ENCODE data around the gene TFEC. TPM values are rescaled to one million over a fixed set of nuclear protein-coding genes. Genes with fewer than 3 reads are reported as not detected.

TFEC gene
- total and polyA plus RNA-seq, 2 experiments from 2014 or later, result not detected

DNA sequence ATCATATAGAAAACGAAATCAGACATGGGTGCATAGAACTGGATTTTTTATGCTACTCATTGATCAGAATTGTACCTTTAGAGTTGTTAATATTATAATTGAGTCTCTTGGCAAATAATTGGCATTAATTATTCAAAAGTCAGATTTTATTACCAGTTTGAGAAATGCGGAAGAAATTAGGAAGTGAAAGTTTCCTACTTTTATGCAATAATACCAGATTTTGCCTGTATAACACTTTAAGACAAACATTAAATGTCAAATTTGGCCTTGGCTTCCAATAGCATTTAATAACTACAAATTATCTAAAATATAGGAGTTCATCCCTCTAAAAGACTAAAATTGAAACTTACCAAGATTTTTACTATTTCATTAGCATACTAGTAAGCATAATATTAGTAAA is 6.8 kb upstream of the TFEC start:
- Mint-ChIP-seq H3K27me3 (ENCODE audit: insufficient read depth, low read depth, poor library complexity) (no peaks in the 10 kb centered on the region), H3K4me1 (peaks cover 16% of the 10 kb centered on the region), H3K27ac (no peak overlapping the region), H3K9me3 (no peaks in the 10 kb centered on the region), H3K36me3 (ENCODE audit: low read depth) (no peaks in the 10 kb centered on the region), H3K4me3 (no peak overlapping the region)
- Histone ChIP-seq H3K4me1 (ENCODE audit: insufficient read depth) (peaks cover 12% of the 10 kb centered on the region), H3K4me3 (no peak overlapping the region), H2AFZ (no peak overlapping the region), H4K20me1 (replicated peaks; ENCODE audit: insufficient read depth) (no peaks in the 10 kb centered on the region), H3K79me2 (replicated peaks; ENCODE audit: insufficient read depth) (no peaks in the 10 kb centered on the region), H3K36me3 (ENCODE audit: insufficient read depth) (no peaks in the 10 kb centered on the region), H3K27ac (ENCODE audit: low read depth) (no peak overlapping the region), H3K9me2 (ENCODE audit: insufficient read depth) (no peaks in the 10 kb centered on the region), H3K27me3 (ENCODE audit: insufficient read depth) (no peaks in the 10 kb centered on the region), H3F3A (replicated peaks; ENCODE audit: low read depth) (no peaks in the 10 kb centered on the region), H3K4me2 (no peak overlapping the region)
- no peak for DNase-seq (ENCODE audit: low spot score)
- TF ChIP-seq CREB1 (CRISPR knock-in tag; IDR thresholded peaks at IDR 0.05; ENCODE audit: low read depth), result no peak
- TF ChIP-seq POLR2AphosphoS5 (IDR thresholded peaks at IDR 0.05; ENCODE audit: low read depth), result no peak
- TF ChIP-seq, protein P1, sequence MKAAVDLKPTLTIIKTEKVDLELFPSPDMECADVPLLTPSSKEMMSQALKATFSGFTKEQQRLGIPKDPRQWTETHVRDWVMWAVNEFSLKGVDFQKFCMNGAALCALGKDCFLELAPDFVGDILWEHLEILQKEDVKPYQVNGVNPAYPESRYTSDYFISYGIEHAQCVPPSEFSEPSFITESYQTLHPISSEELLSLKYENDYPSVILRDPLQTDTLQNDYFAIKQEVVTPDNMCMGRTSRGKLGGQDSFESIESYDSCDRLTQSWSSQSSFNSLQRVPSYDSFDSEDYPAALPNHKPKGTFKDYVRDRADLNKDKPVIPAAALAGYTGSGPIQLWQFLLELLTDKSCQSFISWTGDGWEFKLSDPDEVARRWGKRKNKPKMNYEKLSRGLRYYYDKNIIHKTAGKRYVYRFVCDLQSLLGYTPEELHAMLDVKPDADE (IDR thresholded peaks at IDR 0.05), result no peak
- no peak for TF ChIP-seq ZNF114 (CRISPR knock-in tag; IDR thresholded peaks at IDR 0.05)
- TF ChIP-seq, protein P2, sequence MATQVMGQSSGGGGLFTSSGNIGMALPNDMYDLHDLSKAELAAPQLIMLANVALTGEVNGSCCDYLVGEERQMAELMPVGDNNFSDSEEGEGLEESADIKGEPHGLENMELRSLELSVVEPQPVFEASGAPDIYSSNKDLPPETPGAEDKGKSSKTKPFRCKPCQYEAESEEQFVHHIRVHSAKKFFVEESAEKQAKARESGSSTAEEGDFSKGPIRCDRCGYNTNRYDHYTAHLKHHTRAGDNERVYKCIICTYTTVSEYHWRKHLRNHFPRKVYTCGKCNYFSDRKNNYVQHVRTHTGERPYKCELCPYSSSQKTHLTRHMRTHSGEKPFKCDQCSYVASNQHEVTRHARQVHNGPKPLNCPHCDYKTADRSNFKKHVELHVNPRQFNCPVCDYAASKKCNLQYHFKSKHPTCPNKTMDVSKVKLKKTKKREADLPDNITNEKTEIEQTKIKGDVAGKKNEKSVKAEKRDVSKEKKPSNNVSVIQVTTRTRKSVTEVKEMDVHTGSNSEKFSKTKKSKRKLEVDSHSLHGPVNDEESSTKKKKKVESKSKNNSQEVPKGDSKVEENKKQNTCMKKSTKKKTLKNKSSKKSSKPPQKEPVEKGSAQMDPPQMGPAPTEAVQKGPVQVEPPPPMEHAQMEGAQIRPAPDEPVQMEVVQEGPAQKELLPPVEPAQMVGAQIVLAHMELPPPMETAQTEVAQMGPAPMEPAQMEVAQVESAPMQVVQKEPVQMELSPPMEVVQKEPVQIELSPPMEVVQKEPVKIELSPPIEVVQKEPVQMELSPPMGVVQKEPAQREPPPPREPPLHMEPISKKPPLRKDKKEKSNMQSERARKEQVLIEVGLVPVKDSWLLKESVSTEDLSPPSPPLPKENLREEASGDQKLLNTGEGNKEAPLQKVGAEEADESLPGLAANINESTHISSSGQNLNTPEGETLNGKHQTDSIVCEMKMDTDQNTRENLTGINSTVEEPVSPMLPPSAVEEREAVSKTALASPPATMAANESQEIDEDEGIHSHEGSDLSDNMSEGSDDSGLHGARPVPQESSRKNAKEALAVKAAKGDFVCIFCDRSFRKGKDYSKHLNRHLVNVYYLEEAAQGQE (IDR thresholded peaks at IDR 0.05; ENCODE audit: unreplicated experiment), result no peak
- ATAC-seq, result no peak

DNA sequence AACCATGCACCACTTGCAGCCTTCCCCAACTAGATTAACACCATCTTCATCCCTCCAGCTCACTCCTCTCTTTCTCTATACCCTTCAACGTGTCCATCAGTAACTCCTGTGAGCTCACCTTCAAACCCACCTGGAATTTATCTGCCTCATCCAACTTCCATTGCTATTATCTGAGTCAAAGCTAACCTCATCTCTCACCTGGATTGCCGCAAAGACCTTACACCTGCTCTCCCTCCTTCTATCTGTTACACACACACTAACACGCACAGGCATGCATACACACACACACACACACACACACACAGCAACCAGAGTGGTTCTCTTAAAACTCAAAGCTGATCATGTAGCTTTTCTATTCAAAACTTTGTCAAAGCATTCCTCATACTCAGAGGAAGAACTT is 3.8 kb upstream of the TFEC start:
- Mint-ChIP-seq H3K9me3 (no peaks in the 10 kb centered on the region), H3K27ac (no peak overlapping the region)
- TF ChIP-seq JUNB (IDR thresholded peaks at IDR 0.05; ENCODE audit: unreplicated experiment) (no peak), ZNF331 (CRISPR knock-in tag; IDR thresholded peaks at IDR 0.05; ENCODE audit: low read depth) (no peak), STAT1 (IDR thresholded peaks at IDR 0.05; ENCODE audit: unreplicated experiment) (no peak), CREB1 (CRISPR knock-in tag; IDR thresholded peaks at IDR 0.05; ENCODE audit: low read depth) (no peak), ZNF114 (CRISPR knock-in tag; IDR thresholded peaks at IDR 0.05) (no peak), POLR2AphosphoS5 (IDR thresholded peaks at IDR 0.05; ENCODE audit: low read depth) (no peak)
- TF ChIP-seq, protein P3, sequence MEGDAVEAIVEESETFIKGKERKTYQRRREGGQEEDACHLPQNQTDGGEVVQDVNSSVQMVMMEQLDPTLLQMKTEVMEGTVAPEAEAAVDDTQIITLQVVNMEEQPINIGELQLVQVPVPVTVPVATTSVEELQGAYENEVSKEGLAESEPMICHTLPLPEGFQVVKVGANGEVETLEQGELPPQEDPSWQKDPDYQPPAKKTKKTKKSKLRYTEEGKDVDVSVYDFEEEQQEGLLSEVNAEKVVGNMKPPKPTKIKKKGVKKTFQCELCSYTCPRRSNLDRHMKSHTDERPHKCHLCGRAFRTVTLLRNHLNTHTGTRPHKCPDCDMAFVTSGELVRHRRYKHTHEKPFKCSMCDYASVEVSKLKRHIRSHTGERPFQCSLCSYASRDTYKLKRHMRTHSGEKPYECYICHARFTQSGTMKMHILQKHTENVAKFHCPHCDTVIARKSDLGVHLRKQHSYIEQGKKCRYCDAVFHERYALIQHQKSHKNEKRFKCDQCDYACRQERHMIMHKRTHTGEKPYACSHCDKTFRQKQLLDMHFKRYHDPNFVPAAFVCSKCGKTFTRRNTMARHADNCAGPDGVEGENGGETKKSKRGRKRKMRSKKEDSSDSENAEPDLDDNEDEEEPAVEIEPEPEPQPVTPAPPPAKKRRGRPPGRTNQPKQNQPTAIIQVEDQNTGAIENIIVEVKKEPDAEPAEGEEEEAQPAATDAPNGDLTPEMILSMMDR (conservative IDR thresholded peaks at IDR 0.05; ENCODE audit: low read depth in 2 of 2), result no peak
- TF ChIP-seq, protein P4, sequence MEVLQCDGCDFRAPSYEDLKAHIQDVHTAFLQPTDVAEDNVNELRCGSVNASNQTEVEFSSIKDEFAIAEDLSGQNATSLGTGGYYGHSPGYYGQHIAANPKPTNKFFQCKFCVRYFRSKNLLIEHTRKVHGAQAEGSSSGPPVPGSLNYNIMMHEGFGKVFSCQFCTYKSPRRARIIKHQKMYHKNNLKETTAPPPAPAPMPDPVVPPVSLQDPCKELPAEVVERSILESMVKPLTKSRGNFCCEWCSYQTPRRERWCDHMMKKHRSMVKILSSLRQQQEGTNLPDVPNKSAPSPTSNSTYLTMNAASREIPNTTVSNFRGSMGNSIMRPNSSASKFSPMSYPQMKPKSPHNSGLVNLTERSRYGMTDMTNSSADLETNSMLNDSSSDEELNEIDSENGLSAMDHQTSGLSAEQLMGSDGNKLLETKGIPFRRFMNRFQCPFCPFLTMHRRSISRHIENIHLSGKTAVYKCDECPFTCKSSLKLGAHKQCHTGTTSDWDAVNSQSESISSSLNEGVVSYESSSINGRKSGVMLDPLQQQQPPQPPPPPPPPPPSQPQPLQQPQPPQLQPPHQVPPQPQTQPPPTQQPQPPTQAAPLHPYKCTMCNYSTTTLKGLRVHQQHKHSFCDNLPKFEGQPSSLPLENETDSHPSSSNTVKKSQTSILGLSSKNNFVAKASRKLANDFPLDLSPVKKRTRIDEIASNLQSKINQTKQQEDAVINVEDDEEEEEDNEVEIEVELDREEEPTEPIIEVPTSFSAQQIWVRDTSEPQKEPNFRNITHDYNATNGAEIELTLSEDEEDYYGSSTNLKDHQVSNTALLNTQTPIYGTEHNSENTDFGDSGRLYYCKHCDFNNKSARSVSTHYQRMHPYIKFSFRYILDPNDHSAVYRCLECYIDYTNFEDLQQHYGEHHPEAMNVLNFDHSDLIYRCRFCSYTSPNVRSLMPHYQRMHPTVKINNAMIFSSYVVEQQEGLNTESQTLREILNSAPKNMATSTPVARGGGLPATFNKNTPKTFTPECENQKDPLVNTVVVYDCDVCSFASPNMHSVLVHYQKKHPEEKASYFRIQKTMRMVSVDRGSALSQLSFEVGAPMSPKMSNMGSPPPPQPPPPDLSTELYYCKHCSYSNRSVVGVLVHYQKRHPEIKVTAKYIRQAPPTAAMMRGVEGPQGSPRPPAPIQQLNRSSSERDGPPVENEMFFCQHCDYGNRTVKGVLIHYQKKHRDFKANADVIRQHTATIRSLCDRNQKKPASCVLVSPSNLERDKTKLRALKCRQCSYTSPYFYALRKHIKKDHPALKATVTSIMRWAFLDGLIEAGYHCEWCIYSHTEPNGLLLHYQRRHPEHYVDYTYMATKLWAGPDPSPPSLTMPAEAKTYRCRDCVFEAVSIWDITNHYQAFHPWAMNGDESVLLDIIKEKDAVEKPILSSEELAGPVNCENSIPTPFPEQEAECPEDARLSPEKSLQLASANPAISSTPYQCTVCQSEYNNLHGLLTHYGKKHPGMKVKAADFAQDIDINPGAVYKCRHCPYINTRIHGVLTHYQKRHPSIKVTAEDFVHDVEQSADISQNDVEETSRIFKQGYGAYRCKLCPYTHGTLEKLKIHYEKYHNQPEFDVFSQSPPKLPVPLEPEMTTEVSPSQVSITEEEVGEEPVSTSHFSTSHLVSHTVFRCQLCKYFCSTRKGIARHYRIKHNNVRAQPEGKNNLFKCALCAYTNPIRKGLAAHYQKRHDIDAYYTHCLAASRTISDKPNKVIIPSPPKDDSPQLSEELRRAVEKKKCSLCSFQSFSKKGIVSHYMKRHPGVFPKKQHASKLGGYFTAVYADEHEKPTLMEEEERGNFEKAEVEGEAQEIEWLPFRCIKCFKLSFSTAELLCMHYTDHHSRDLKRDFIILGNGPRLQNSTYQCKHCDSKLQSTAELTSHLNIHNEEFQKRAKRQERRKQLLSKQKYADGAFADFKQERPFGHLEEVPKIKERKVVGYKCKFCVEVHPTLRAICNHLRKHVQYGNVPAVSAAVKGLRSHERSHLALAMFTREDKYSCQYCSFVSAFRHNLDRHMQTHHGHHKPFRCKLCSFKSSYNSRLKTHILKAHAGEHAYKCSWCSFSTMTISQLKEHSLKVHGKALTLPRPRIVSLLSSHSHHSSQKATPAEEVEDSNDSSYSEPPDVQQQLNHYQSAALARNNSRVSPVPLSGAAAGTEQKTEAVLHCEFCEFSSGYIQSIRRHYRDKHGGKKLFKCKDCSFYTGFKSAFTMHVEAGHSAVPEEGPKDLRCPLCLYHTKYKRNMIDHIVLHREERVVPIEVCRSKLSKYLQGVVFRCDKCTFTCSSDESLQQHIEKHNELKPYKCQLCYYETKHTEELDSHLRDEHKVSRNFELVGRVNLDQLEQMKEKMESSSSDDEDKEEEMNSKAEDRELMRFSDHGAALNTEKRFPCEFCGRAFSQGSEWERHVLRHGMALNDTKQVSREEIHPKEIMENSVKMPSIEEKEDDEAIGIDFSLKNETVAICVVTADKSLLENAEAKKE (CRISPR knock-in tag; IDR thresholded peaks at IDR 0.05), result no peak

More for the DNA sequence above, 3.8 kb upstream of the TFEC start:
- Mint-ChIP-seq H3K4me3 (no peak overlapping the region), H3K36me3 (ENCODE audit: low read depth) (no peaks in the 10 kb centered on the region), H3K27me3 (ENCODE audit: insufficient read depth, low read depth, poor library complexity) (no peaks in the 10 kb centered on the region), H3K4me1 (peaks cover 8% of the 10 kb centered on the region; the same call in 2 of the 3 replicates)
- Histone ChIP-seq H2AFZ (no peak overlapping the region), H3K27me3 (ENCODE audit: insufficient read depth) (no peaks in the 10 kb centered on the region), H3K27ac (ENCODE audit: low read depth) (no peak overlapping the region), H3K4me1 (ENCODE audit: insufficient read depth) (no peaks in the 10 kb centered on the region), H3K4me2 (no peak overlapping the region), H3K79me2 (replicated peaks; ENCODE audit: insufficient read depth) (no peaks in the 10 kb centered on the region), H3K36me3 (ENCODE audit: insufficient read depth) (no peaks in the 10 kb centered on the region), H3K4me3 (no peak overlapping the region), H3F3A (replicated peaks; ENCODE audit: low read depth) (no peaks in the 10 kb centered on the region), H3K9me2 (ENCODE audit: insufficient read depth) (no peaks in the 10 kb centered on the region), H4K20me1 (replicated peaks; ENCODE audit: insufficient read depth) (no peaks in the 10 kb centered on the region)
- ATAC-seq, result no peak
- no peak for DNase-seq (ENCODE audit: low spot score)

All from GM23338 (cell line).